ENCODE results near the gene MXD1.

The MXD1 gene

GRCh38 chr2:69945441-69945840 lies 30.5 kb downstream of the MXD1 start:
- H3K27me3 ChIP-seq = peaks cover 0 to 13% of the 10 kb centered on the region in 2 donors
- peaks cover 0 to 5% (median 2%) of the 10 kb centered on the region in 4 donors for H3K4me1 ChIP-seq
- H3K36me3 ChIP-seq = peaks cover 0 to 33% (median 22%) of the 10 kb centered on the region in 3 donors
- H3K9me3 ChIP-seq = no peaks in the 10 kb centered on the region
- no peak for DNase-seq
- intact Hi-C loops (cut with DNase I; ENCODE audit: low total_unique reads) = no loop called here
- no peak for TF ChIP-seq CTCF (IDR thresholded peaks at IDR 0.05)
- no peak overlapping the region for H3K27ac ChIP-seq
- no peak overlapping the region for H3K4me3 ChIP-seq

GRCh38 chr2:69945941-69946340 lies 31.0 kb downstream of the MXD1 start:
- peaks cover 0 to 28% (median 22%) of the 10 kb centered on the region in 3 donors for H3K36me3 ChIP-seq
- intact Hi-C loops (cut with DNase I; ENCODE audit: low total_unique reads) = no loop called here
- H3K9me3 ChIP-seq = no peaks in the 10 kb centered on the region
- H3K4me3 ChIP-seq = no peak overlapping the region
- peaks cover 0 to 5% (median 2%) of the 10 kb centered on the region in 4 donors for H3K4me1 ChIP-seq
- peaks cover 0 to 13% of the 10 kb centered on the region in 2 donors for H3K27me3 ChIP-seq
- DNase-seq = no peak
- no peak overlapping the region for H3K27ac ChIP-seq
- no peak for TF ChIP-seq CTCF (IDR thresholded peaks at IDR 0.05)

- no peak for TF ChIP-seq CTCF (IDR thresholded peaks at IDR 0.05)
- Histone ChIP-seq H3K27ac (no peak overlapping the region), H3K4me1 (peaks cover 0 to 5% (median 2%) of the 10 kb centered on the region in 4 donors), H3K4me3 (no peak overlapping the region), H3K36me3 (peaks cover 0 to 22% (median 21%) of the 10 kb centered on the region in 3 donors), H3K9me3 (no peaks in the 10 kb centered on the region), H3K27me3 (peaks cover 0 to 13% of the 10 kb centered on the region in 2 donors)
- intact Hi-C loops (cut with DNase I; ENCODE audit: low total_unique reads) = no loop called here
- DNase-seq = no peak
Observed at GRCh38 chr2:69946351-69947324, 31.7 kb downstream of the MXD1 start.

- H3K36me3 ChIP-seq = peaks cover 0 to 16% (median 14%) of the 10 kb centered on the region in 3 donors
- no peak for TF ChIP-seq CTCF (IDR thresholded peaks at IDR 0.05)
- peaks cover 0 to 13% of the 10 kb centered on the region in 2 donors for H3K27me3 ChIP-seq
- H3K9me3 ChIP-seq = no peaks in the 10 kb centered on the region
- peaks cover 0 to 5% (median 2%) of the 10 kb centered on the region in 4 donors for H3K4me1 ChIP-seq
- H3K27ac ChIP-seq = no peak overlapping the region
- no peak overlapping the region for H3K4me3 ChIP-seq
- no peak for DNase-seq
- intact Hi-C loops (cut with DNase I; ENCODE audit: low total_unique reads) = no loop called here
Observed at GRCh38 chr2:69947325-69947931, 32.5 kb downstream of the MXD1 start.

- H3K9me3 ChIP-seq = no peaks in the 10 kb centered on the region
- peaks cover 0 to 8% (median 5%) of the 10 kb centered on the region in 3 donors for H3K36me3 ChIP-seq
- no peak overlapping the region for H3K4me3 ChIP-seq
- no peak for TF ChIP-seq CTCF (IDR thresholded peaks at IDR 0.05)
- peaks cover 0 to 5% (median 2%) of the 10 kb centered on the region in 4 donors for H3K4me1 ChIP-seq
- DNase-seq = no peak
- intact Hi-C loops (cut with DNase I; ENCODE audit: low total_unique reads) = no loop called here
- H3K27ac ChIP-seq = no peak overlapping the region
- H3K27me3 ChIP-seq = peaks cover 0 to 13% of the 10 kb centered on the region in 2 donors
Observed at GRCh38 chr2:69948032-69948962, 33.4 kb downstream of the MXD1 start.

All from tibial artery (tissue), 4 donors.